Stimulated activated CD4-positive, alpha-beta T cell treated with anti-CD3 and anti-CD28 coated beads, Interleukin-12 subunit alpha, Interleukin-12 subunit beta, amount 100 ng/mL, for 4 hours (primary cell): Measurements from ENCODE around the gene PTPRN2.

Source experiments
- DNase-seq: peaks from one replicate; pipeline ENCODE4 v3.0.0-alpha.2; 2020

Gene PTPRN2

DNA sequence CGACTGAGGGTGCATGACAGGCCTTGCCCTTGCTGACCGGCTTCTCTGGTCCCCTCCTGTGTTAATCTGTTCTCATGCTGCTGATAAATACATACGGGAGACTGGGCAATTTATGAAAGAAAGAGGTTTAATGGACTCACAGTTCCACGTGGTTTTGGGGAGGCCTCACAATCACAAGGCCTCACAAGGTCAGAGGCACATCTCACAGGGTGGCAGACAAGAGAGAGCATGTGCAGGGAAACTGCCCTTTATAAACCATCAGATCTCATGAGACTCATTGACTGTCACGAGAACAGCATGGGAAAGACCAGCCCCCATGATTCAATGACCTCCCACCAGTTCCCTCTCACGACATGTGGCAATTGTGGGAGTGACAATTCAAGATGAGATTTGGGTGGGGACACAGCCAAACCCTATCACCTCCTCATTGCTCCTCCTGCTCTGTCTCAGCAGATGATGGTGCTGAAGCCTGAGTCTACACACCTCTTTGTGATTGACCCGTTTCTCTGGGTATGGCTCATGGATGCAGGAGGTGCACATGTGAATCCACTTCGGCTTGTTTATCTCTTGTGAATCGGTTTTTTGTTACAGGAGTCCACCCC, 703.1 kb downstream of the PTPRN2 start:
- no peak for DNase-seq

DNA sequence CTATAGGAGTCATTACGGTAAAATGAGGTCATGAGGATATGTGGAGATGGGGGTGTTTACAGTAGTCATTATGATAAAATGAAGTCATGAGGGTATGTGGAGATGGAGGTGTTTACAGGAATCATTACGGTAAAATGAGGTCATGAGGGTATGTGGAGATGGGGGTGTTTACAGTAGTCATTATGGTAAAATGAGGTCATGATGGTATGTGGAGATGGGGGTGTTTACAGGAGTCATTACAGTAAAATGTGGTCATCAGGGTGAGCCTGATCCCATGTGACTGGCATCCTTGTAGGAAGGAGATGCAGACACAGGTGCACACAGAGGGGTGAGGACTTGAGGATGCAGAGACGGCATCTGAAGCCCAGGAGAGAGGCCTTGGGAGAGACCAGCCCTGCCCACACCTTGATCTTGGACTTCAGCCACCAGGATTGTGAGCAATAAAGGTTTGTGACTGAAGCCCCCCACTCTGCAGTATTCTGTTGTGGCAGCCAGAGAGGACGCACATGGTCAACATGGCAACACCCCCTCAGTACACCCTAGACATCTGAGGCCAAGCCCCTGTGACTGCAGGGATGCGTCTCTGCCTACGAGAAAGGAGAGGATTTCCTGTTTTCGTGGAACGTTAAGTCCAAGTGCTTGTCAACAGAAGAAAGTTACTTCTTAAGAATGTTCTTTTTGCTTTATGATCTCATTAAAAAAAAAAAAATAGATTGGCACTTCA, 706.4 kb downstream of the PTPRN2 start:
- DNase-seq, result no peak

DNA sequence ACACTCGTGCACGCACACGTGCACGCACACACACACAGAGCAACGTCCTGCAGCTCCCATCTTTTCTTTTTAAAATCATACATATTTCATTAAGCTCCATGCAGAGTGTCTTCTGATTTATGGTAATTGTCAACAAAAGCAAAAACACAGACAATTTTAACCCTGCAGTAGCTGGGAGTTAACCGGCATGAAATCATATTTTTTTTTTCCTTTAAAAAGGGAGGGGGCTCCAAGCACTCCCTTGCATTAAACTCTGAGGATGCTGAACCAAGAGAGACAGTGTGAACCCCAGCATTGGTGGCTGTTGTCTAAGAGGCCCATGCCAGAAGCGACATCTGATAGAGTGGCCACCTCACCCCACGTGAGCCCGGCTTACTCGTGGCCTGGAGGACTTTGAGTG, 708.2 kb downstream of the PTPRN2 start:
- no peak for DNase-seq

DNA sequence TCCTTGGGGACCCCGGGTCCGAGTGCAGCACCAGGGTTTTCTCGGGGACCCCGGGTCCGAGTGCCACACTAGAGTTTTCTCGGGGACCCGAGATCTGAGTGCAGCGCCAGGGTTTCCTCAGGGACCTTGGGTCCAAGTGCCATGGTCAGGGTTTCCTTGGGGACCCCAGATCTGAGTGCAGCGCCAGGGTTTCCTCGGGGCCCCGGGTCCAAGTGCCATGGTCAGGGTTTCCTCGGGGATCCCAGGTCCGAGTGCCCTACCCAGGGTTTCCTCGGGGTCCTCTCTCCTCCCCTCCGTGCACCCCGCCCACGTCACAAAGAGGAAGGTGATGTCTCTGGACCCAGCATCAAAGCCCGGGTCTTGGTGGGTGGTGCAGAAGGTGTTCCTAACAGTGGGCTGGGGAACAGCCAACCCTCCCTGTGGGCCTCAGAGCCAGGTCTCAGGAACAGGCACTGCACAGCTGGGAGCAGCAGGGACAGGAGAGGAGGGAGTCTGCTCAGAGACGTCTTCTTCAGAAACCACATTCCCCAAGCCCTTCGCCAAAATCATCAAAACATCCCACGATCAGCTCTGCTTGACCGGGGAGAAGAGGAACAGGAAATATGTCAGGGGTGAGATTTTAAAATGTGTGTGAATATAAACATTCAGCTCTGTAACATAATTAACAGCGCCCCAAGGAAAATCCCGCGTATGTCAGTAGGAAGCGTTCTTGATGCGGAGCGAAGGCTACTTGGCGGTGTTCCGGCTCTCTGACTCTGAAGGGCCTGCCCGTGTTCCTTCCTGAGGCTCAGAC, 710.1 kb downstream of the PTPRN2 start:
- no peak for DNase-seq

DNA sequence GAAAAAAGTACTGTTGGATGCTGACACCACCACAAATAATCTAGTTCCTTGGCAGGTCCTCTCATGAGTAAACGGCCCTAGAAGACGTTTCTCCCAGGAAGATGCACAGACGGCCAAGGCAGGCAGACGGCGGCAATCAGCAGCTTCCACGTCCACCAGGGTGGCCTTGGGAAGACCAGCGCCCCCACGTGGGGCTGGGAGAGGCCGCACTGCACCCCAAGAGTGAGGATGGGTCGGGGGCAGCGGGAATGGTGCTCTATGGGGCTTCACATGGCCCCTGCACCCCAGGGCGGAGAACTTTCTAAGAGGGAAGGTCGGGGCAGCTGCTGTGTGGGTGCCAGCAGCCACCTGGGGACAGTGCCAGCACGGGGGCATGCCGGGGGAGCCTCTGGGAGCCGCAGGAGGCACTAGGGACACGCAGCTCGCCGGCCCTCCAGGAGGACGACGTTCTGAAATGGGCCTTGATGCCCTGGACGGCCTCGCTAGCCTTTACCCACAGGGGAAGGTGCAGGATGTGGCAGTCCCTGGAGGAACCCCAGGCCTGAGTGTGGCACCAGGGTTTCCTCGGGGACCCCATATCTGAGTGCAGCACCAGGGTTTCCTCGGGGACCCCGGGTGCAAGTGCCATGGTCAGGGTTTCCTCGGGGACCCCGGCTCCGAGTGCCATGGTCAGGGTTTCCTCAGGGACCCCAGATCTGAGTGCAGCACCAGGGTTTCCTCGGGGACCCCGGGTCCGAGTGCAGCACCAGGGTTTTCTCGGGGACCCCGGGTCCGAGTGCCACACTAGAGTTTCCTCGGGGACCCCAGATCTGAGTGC, 710.9 kb downstream of the PTPRN2 start:
- DNase-seq, result no peak

DNA sequence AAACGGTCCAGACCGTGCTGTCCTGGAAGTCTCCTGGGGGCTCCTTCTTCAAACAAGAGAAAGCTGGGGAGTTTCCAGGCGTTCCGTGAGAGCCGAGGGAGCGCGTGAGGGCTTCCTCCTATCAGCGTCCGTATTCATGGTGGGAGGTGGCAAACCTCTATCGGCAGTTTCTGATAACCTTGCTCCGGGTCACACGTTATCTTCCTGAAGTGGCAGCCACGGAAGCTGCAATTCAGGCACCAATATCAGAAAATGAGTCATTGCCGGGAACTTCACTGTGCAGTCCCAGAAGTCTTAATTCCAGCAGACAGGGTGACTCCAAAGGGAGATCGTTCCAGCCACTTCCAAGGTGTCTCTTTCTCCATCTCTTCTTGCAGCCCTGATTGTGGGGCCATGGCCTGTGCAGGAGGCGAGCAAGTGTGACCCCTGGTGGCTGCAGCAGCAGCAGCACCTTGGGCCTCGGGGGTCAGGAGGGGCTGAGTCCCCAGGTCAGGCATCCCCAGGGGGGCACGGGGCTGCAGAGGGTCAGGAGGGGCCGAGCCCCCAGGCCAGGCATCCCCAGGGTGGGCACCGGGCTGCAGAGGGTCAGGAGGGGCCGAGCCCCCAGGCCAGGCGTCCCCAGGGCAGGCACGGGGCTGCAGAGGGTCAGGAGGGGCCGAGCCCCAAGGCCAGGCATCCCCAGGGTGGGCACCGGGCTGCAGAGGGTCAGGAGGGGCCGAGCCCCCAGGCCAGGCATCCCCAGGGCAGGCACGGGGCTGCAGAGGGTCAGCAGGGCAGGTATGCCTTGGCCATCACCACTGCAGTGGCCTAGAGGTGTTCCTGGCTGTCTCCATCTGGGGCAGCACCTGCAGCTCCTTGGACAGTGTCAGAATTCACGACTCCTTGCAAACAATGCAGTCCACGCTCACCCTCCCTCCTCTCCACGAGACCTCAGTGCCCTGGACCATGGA, 712.1 kb downstream of the PTPRN2 start:
- peak; percentile 55 for DNase-seq

DNA sequence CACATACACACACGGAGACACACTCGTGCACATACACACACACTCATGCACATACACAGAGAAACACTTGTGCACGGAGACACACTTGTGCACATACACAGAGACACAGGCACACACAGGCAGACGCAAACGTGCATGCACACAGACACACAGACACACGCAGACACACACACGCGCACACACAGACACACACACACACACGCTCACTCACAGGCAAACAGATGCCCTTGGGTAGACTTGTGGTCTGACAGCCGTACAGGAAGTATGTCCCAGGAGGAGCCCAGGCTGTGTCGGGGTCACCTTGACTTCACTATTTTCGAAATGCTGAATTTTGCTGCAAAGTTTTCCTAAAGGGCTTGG, 712.8 kb downstream of the PTPRN2 start:
- no peak for DNase-seq

DNA sequence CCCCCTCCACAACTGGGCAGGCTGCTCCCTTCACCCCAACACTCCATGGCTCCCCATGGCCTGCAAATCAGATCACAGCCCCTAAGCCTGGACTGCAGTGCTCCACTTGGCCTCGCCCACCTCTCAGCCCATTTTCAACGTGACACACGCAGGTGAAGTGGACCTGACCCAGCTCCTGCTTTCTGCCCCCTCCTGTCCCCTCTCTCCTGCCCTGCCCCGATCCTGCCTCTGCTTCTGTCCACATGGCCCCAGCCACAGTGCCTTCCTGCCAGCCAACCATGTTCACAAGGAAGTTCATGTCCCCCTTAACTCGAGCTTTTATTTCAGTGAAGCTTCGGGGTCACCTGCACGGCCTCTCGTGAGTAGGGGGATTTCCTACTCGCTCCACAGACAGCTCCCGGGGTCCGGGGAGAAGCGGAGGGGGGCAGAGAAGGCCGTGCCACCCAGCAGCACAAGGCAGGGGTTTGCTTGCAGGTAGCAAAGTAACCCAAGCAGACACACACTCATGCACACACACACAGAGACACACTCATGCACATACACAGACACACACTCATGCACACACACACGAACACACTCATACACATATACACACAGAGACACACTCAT, 713.3 kb downstream of the PTPRN2 start:
- DNase-seq, result no peak

DNA sequence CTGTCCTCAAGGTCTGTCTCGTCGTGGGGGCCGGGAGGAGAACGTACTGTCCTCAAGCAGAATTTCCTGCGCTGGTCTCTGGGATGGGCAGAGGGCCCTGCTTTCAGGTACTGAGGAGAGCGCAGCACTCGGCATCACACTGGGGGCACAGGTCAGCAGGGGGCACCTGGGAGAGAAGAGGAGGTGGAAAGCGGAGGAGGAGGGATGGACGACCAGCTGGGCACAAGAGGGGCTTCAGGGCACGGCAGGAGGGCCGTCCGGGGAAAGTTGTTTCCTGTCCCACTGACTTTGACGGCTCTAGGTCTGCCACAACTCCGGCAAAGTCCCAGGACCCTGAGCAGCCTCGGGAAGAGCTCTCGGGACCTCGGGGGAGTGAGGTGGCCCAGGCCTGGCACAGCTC, 714.0 kb downstream of the PTPRN2 start:
- DNase-seq, result no peak

DNA sequence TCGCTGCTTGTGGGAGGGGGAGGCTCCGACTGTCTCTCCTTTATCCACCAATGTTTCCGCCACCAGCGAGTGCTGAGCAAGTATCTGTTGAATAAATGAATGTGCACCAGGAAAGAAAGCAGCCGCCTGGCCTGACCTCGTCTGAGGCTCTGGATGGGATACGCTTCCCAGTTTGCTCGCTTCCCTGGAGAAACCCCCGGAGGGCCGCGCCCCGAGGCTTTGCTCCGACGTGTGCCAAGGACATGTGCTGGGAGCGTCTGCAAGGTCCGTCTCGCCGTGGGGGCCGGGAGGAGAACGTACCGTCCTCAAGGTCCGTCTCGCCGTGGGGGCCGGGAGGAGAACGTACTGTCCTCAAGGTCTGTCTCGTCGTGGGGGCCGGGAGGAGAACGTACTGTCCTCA, 714.4 kb downstream of the PTPRN2 start:
- no peak for DNase-seq

DNA sequence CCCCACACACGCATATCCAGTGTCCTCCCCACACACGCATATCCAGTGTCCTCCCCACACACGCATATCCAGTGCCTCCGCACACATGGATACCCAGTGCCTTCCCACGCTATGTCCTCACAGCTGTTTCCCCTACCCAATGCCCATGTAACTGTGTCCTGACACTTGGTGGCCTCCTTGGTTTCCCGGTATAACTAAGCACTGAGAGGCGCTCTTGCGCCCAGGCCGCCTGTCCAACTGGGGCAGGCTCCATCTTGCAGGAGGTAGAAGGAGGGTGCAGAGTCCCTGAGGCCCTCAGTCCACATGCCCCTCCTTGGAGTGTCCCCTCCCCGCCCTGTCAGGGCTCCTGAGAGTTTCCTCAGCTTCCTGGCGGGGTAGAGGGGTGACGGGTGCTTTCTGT, 715.2 kb downstream of the PTPRN2 start:
- no peak for DNase-seq

DNA sequence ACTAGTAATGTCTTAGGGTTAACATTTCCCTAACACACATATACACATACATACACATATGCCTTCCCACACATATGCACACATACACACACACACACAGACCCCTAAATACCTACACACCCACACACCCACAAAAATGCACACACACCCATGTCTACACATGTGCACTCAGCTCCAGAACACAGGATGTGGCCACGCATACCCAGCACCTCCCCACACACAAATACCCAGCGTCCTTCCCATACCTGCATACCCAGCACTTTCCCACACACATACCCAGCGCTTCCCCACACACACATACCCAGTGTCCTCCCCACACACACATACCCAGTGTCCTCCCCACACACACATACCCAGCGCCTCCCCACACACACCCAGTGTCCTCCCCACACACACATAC, 715.9 kb downstream of the PTPRN2 start:
- no peak for DNase-seq

DNA sequence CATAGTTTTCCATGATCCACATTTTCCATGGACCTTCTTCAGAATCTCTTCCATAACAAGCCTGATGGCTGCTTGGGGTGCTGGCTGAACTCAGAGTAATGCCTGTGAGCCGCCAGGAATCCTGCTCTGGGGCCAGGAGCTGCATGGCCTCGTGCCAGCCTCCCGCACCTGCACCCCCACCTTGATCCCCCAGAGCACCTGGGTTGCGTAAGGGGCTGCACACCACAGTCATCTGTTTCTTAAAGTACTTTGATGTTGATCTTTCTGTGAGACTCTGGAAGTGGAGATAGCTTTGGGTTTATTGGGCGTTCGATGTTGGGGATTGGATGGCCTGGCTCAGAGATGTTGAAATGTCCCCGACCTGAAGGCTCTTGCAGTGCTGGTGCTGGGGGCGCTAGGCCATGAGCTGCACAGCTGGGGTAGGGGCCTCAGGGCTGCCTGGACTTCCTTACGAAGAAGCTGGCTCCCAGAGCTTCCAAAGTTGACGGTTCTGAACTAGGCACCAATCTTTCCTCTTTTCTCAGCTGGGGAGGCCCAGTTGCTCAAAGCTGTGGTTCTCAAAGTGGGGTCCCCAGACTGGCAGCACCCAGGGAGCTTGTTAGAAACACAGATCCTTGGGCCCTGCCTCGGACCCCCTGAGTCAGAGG, 716.9 kb downstream of the PTPRN2 start:
- DNase-seq, result no peak

DNA sequence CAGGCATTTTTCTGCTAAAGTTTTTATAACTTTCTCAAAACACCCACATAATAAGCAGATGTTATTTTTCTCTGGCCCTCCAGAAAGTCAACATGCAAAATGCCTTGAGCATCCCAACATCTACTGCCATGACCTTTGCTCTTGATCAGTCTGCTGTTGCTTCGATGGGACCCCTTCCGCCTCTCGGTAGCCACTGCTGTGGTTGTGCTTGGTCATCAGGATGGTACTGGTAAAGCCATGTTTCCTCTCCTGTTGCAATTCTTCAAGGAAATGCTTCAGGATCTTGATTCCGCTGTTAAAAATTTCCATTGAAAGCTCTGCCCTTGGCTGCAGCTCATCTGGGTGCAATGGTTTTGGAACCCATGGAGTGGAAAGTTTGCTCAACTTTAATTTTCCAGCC, 717.8 kb downstream of the PTPRN2 start:
- DNase-seq, result no peak

DNA sequence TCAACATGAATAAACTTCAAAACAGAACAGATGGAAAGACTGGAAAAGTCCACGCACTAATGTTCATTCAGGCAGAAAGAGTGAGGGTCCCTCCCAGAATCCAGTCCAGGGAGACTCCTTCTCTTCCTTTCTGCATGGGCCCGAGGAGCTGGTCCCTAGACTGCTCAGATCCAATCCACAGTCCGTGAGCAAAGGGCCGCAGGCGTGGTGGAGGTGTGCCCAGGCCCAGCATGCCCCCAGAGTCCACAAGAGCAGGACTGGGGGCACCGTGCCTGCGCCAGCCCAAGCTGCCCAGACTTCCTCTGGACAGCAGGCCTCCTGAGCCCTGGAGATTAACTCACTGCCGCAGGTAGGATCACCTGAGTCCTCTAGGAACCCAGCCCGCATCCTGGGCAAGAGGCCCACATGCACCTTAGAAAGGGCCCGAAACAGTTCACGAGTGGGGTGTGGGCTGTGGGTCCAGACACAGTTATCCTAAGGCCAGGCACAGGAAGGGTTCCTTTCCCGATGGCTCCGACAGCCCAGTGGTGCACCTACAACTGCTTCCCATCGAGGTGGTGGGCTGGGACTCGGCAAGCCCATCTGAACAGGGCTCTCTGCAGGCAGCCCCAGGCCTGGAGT, 719.8 kb downstream of the PTPRN2 start:
- no peak for DNase-seq

DNA sequence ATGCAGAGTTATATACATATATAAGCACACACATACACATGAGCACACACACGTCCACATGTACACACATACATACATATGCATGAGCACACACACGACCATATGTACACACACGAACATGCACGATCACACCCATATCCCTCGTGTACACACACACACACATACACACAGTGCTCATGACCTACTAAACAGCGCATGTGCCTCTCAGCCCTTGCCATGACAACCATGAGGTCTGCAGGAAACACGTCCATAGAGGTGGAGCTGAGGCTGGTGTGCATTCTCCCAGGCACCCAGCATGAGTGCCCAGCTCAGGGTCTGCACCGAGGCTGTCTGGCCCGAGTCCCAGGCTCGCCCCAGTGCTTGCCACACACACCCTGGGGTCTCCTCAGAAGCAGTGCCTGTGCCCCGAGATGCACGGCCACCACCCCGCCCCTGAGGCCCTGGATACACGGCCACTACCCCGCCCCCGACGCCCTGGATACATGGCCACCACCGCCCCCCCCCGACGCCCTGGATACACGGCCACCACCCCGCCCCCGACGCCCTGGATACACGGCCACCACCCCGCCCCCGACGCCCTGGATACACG, 721.2 kb downstream of the PTPRN2 start:
- DNase-seq, result no peak

DNA sequence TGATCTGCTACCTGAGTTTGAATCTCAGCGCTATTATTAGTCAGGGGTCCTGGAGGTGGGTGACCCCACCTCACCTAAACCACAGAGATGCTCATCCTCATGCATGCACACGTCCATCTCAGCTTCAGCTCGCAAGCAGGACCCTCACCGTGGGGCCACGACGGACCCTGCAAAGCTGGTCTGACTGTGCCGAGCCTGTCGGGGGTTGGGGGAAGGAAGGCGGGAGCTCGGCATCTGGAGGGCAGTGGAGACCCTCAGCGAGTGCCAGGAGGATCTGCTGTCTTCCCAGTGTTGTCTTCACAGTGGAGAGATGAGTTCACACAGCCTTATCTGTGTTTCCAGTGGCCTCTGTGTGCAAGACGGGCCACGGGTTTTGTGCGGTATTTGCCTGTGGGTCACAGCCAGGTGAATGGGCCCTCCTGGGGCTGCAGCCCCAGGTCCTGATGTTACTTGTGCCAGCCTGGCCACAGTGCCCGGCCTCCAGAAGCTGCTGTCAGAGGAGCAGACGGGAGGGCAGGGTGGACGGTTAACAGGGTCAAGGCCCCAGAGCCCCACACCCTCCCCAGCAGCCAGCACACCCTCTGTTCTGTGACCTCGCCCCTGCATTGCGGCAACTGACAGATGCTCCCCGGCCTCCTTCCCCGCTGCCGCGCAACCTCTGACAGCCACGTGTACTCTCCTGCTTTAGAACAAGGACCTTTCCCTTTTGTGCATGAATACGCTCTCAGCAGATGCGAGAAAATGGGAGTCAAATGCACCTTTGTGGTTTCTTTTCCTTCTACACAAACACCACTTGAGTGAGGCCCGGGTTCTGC, 722.1 kb downstream of the PTPRN2 start:
- DNase-seq, result no peak

DNA sequence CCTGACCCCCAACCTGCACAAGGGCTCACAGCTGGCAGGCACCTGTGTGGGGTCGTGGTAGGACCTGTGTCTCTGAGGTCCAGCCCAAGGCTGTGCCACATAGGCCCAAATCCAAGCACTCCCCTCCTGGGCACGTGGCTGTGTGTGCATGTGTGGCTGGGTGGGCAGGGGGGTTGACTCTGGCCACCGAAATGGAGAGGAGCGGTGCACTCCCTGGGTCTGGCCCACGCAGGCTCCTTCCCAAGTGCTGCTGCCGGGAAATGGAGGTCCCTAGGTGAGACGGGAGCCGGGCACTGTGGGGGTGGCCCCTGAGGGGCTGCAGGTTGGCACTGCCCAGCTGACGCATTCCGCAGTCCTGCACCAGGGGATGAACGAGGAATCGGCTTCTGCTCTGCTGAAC, 722.7 kb downstream of the PTPRN2 start:
- DNase-seq, result no peak
